ENCODE measurements around the gene LONP2. TPM values are rescaled to one million over a fixed set of nuclear protein-coding genes. Genes with fewer than 3 reads are reported as not detected.
A peak's percentile ranks its signal among the peaks of the same experiment; 100 is the strongest.
"Not testable (repeated sequence)": the region's sequence is repeated elsewhere in the genome, so short reads cannot be mapped to it uniquely, and the experiment has no call there.

Gene LONP2
- total RNA-seq, 1 donor from 2014 or later: 26.4 TPM

DNA sequence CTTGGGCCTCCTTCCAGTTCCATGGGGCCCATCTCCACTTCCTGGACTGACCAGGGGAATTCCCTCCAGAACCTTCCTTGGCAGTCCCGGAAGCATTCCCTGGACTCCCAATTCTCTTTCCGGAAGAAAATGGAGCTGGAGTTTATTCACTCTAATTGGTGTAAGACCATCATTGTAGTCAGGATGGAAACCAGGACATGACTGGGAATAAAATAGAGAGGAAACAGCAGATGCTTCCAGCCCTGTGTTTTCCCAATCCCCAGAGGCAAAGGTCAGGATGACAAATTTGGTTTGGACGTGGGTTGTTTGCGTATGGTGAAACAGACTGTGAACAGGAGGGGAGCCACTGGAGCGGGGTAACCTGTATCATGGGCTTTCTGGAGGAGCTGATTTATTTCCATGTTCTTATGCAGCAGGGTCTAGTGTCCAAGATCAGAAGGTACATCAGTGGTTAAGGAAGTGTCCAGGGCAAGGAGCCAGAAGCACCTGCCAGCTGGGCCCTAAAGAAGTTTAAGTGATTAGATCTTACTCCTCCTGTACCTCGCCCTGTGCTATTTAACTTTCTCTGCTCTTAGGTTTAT lies 8.5 kb upstream of the LONP2 start:
- peak; percentile 52 to 66 for DNase-seq (ENCODE audit: low read depth in 2 of 2)

DNA sequence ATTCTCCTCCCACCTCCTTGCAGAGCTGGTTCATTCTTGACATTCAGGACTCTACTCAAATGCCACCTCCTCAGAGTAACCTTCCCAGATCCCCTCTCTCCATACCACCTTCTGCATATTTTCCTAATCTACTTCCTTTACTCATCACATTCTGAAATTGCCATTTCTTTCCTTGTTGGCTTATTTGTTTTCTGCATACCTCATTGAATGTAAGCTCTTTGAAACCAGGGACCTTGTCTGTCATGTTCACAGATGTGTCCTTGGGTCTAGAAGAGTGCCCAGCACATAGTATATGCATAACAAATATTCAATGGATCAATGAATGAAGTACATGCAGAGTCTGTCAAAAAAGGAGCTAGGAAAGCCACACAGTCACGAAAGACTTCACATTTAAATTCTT lies 7.8 kb upstream of the LONP2 start:
- no peak for DNase-seq (ENCODE audit: low read depth in 2 of 2)

- not testable (repeated sequence) for DNase-seq (ENCODE audit: low read depth in 2 of 2)
These were observed 4.0 kb upstream of the LONP2 start for GRCh38 chr16:48240147-48240546.

DNA sequence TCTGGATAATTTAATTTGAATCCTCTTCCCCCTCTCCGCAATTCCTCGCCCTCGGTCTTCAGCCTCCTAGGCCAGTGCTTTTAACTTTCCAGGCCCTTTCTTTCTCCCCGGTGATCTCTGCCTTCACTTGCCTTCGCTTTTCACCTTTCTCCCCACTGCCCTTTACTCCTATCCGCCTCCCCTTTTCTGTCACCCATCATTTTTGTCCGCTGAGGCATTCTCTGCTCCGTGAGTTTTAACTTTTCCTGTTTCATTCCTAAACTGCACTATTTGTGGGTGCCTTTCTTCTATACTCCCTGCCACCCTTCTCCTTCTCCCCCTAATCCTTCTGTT lies 729 bp downstream of the LONP2 start:
- DNase-seq (ENCODE audit: low read depth in 2 of 2): no peak

GRCh38 chr16:48246066-48246465 lies 2.0 kb downstream of the LONP2 start:
- peak in 1 of 2 donors; percentile 74 for DNase-seq (ENCODE audit: low read depth in 2 of 2)

GRCh38 chr16:48247311-48247710 lies 3.2 kb downstream of the LONP2 start, which contains the start of gene ABCC11:
Gene ABCC11, minus strand, starts transcription at chr16:48247539. Its CDS starts 15,618 bp downstream, at chr16:48231921.
- DNase-seq (ENCODE audit: low read depth in 2 of 2): no peak

GRCh38 chr16:48250520-48251278 lies 6.6 kb downstream of the LONP2 start:
- DNase-seq (ENCODE audit: low read depth in 2 of 2): no peak

GRCh38 chr16:48252013-48252412 lies 7.9 kb downstream of the LONP2 start:
- no peak for DNase-seq (ENCODE audit: low read depth in 2 of 2)

DNA sequence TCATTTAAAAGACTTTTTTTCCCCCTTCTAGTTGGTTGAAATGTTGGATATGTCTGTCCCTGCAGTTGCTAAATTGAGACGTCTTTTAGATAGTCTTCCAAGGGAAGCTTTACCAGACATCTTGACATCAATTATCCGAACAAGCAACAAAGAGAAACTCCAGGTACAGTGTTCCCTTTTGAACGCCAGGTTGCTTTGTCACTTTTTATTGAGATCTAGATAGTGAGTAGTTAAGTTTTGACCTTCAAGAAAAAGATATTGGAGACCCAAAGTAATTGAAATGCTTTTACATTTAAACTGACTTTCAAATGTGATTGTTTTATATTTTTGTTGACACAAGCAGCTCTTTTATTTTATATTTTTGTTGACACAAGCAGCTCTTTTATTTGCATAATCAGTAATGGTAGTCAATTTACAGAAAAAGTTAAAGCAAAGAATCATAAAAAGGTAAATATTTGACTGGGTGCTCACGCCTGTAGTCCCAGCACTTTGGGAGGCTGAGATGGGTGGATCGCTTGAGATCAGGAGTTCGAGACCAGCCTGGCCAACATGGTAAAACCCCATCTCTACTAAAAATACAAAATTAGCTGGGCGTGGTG lies 12.6 kb downstream of the LONP2 start:
- DNase-seq (ENCODE audit: low read depth in 2 of 2): no peak

GRCh38 chr16:48261569-48261968 lies 17.5 kb downstream of the LONP2 start:
- no peak for DNase-seq (ENCODE audit: low read depth in 2 of 2)

DNA sequence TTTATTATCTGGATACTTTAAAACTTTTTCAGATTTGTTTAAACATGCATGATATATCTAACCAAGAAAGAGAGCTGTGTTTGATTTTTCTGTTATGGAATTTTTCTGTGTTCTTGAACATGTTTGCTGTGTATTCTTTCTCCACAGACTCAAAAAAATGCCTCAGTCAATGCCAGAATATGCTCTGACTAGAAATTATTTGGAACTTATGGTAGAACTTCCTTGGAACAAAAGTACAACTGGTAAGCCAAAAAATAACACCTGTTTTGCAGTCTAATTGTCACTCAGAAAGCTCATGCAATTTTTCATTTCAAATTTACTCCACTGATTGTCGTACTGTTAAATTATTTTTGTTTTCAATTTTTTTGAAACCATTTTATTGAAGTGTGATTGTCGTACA lies 18.5 kb downstream of the LONP2 start:
- no peak for DNase-seq (ENCODE audit: low read depth in 2 of 2)

GRCh38 chr16:48269011-48269410 lies 24.9 kb downstream of the LONP2 start:
- DNase-seq (ENCODE audit: low read depth in 2 of 2): no peak

DNA sequence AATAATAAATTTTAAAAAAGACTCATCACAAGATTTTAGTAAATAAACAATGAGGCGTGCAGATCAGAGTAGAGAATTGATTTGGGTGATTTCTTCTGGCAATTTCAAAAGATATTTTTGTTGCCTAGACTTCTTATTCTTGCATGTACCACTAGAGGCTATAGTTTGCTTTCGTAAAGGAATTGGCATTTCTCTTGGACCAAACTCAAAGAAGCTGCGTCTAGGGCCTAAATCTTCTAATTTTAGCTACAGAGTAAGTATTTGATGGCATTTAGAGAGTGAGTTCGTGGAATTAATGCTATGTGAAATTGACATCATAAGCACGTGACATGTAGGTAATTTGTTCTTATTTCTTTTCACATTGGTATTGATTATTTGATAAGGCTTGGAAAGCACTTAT lies 27.6 kb downstream of the LONP2 start:
- peak in 1 of 2 donors; percentile 3 for DNase-seq (ENCODE audit: low read depth in 2 of 2)

GRCh38 chr16:48272837-48273421 lies 28.8 kb downstream of the LONP2 start:
- DNase-seq (ENCODE audit: low read depth in 2 of 2): peak in 1 of 2 donors; percentile 55

DNA sequence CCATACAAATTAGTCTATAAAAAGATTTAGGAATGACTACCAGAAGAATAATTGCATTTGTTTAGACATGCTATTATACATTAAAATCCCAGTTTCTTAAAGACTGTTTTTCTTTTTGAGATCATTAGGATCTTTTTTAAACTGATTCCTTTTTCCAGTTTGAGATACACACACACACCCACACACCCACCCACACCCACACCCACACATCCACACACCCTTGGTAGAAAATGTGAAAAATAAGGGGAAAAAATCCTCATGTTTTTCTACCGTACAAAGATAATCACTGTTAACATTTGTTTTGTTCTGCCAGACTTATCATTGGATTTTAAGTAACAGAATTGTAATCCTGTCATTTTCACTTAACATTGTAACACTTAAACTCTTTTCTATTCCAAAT lies 30.4 kb downstream of the LONP2 start:
- DNase-seq (ENCODE audit: low read depth in 2 of 2): no peak

DNA sequence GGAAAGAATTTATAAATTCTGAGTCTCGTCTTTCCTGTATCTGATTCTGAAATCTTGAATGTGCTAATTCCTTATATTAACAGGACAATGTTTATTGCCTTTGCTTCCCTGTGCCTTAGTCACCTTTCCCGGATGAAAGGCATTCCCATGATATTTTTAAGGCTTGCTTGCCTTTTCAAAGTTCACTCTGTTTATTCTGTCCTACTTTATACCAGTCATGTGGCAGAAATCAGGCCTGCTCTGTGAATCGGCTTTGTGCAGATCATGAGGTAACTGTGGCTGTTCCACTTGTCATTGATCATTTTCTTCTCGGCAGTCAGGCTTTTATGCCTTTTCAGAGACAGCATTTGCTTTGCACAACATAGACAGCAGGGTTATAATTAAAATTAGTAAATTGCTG lies 32.0 kb downstream of the LONP2 start:
- peak; percentile 70 to 84 for DNase-seq (ENCODE audit: low read depth in 2 of 2)

GRCh38 chr16:48277158-48277557 lies 33.1 kb downstream of the LONP2 start:
- peak in 1 of 2 donors; percentile 6 for DNase-seq (ENCODE audit: low read depth in 2 of 2)

GRCh38 chr16:48279199-48279598 lies 35.1 kb downstream of the LONP2 start:
- DNase-seq (ENCODE audit: low read depth in 2 of 2): peak in 1 of 2 donors; percentile 32

DNA sequence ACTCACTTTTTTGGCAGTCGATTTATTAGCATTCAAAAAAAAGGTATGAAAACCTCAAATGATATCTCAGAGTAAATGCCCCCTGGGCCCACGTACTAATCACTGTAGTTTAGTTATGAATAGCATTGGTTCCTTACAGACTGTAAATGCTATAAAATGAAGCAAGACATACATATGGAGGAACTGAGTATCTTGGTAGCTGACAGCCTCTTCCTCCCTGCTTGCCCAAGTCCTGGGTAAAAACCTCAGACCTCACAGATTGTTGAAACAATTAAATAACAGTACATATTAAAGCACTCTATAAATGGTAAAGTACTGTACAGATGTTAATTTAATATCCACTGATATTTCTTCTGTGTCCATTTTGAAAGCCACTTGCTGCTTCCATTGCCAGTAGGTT lies 36.4 kb downstream of the LONP2 start:
- DNase-seq (ENCODE audit: low read depth in 2 of 2): no peak

- peak in 1 of 2 donors; percentile 22 for DNase-seq (ENCODE audit: low read depth in 2 of 2)
These were observed 38.6 kb downstream of the LONP2 start for GRCh38 chr16:48282636-48283263.

GRCh38 chr16:48284772-48285409 lies 40.8 kb downstream of the LONP2 start:
- DNase-seq (ENCODE audit: low read depth in 2 of 2): no peak

- no peak for DNase-seq (ENCODE audit: low read depth in 2 of 2)
These were observed 43.1 kb downstream of the LONP2 start for GRCh38 chr16:48287239-48287638.

All from lung microvascular endothelial cell (primary cell).